GM12873 (cell line): ENCODE measurements around the gene C5orf63.

Experiments
- CTCF ChIP-seq: IDR thresholded peaks from 2 replicates; pipeline ENCODE4 v1.5.1; 2012; ENCODE audit warnings: low read depth, mild to moderate bottlenecking, moderate library complexity, low read length, control low read depth; ENCODE audit not compliant: insufficient read depth; ENCODE audit errors: missing control alignments

The C5orf63 gene

GRCh38 chr5:127019928-127020327 lies 53.4 kb downstream of the C5orf63 start:
- no peak for TF ChIP-seq CTCF

- TF ChIP-seq CTCF, result no peak
Measured at GRCh38 chr5:127015716-127016115, 57.6 kb downstream of the C5orf63 start.

GRCh38 chr5:127014573-127014972 lies 58.7 kb downstream of the C5orf63 start:
- no peak for TF ChIP-seq CTCF

GRCh38 chr5:127013407-127013806 lies 59.9 kb downstream of the C5orf63 start:
- TF ChIP-seq CTCF, result no peak

GRCh38 chr5:127012916-127013315 lies 60.4 kb downstream of the C5orf63 start:
- no peak for TF ChIP-seq CTCF

GRCh38 chr5:127011961-127012644 lies 61.2 kb downstream of the C5orf63 start:
- TF ChIP-seq CTCF, result no peak

GRCh38 chr5:127011153-127011552 lies 62.1 kb downstream of the C5orf63 start:
- TF ChIP-seq CTCF, result no peak

- no peak for TF ChIP-seq CTCF
Measured at GRCh38 chr5:127010362-127010761, 62.9 kb downstream of the C5orf63 start.
